ENCODE data around the gene PATJ. TPM values are rescaled to one million over a fixed set of nuclear protein-coding genes. Genes with fewer than 3 reads are reported as not detected.

The PATJ gene
- total RNA-seq, 2 donors from 2014 or later: 68.8 to 95.2 TPM

GRCh38 chr1:62093261-62093660 lies 351.0 kb downstream of the PATJ start:
- ATAC-seq: peak; percentile 52
- intact Hi-C loops (cut with DNase I, micrococcal nuclease): no loop called here
- no peak for DNase-seq

GRCh38 chr1:62097464-62097863 lies 355.2 kb downstream of the PATJ start:
- intact Hi-C loops (cut with DNase I, micrococcal nuclease): no loop called here
- ATAC-seq (no peak), DNase-seq (no peak)

GRCh38 chr1:62100442-62100841 lies 358.2 kb downstream of the PATJ start:
- DNase-seq (no peak), ATAC-seq (no peak)
- intact Hi-C loops (cut with DNase I, micrococcal nuclease): no loop called here

GRCh38 chr1:62103846-62104245 lies 361.6 kb downstream of the PATJ start:
- intact Hi-C loops (cut with DNase I, micrococcal nuclease): no loop called here
- ATAC-seq (no peak), DNase-seq (no peak)

- intact Hi-C loops (cut with DNase I, micrococcal nuclease): no loop called here
- ATAC-seq: no peak
- DNase-seq: no peak
Measured at GRCh38 chr1:62107923-62108322, 365.6 kb downstream of the PATJ start.

- DNase-seq: no peak
- intact Hi-C loops (cut with DNase I, micrococcal nuclease): no loop called here
Measured at GRCh38 chr1:62109124-62109523, 366.8 kb downstream of the PATJ start.

GRCh38 chr1:62110198-62110817 lies 368.0 kb downstream of the PATJ start:
- intact Hi-C loops (cut with DNase I, micrococcal nuclease): no loop called here
- no peak for DNase-seq
- ATAC-seq: no peak

More at GRCh38 chr1:62109124-62109523, 366.8 kb downstream of the PATJ start:
- ATAC-seq: no peak

- peak; percentile 29 for ATAC-seq
- no peak for DNase-seq
- intact Hi-C loops (cut with DNase I, micrococcal nuclease): no loop called here
Measured at GRCh38 chr1:62111084-62111483, 368.8 kb downstream of the PATJ start.

- ATAC-seq: no peak
- intact Hi-C loops (cut with DNase I, micrococcal nuclease): no loop called here
- no peak for DNase-seq
Measured at GRCh38 chr1:62113507-62113906, 371.2 kb downstream of the PATJ start.

GRCh38 chr1:62117018-62117750 lies 374.9 kb downstream of the PATJ start:
- ATAC-seq (no peak), DNase-seq (no peak)
- intact Hi-C loops (cut with DNase I, micrococcal nuclease): no loop called here

- intact Hi-C loops (cut with DNase I, micrococcal nuclease): no loop called here
- ATAC-seq (peak; percentile 84), DNase-seq (no peak)
Measured at GRCh38 chr1:62126579-62127290, 384.5 kb downstream of the PATJ start.

- no peak for ATAC-seq
- DNase-seq: no peak
- intact Hi-C loops (cut with DNase I, micrococcal nuclease): no loop called here
Measured at GRCh38 chr1:62128745-62129144, 386.5 kb downstream of the PATJ start.

GRCh38 chr1:62131093-62131725 lies 388.9 kb downstream of the PATJ start:
- peak; percentile 74 for ATAC-seq
- intact Hi-C loops (cut with DNase I, micrococcal nuclease): no loop called here
- peak in 1 of 2 donors; percentile 26 for DNase-seq

- ATAC-seq (no peak), DNase-seq (no peak)
- intact Hi-C loops (cut with DNase I, micrococcal nuclease): no loop called here
Measured at GRCh38 chr1:62138029-62138428, 395.7 kb downstream of the PATJ start.

GRCh38 chr1:62139410-62139809 lies 397.1 kb downstream of the PATJ start:
- ATAC-seq (no peak), DNase-seq (no peak)
- intact Hi-C loops (cut with DNase I, micrococcal nuclease): no loop called here

- no peak for ATAC-seq
- DNase-seq: no peak
- intact Hi-C loops (cut with DNase I, micrococcal nuclease): no loop called here
Measured at GRCh38 chr1:62140666-62141065, 398.4 kb downstream of the PATJ start.

- ATAC-seq: no peak
- intact Hi-C loops (cut with DNase I, micrococcal nuclease): no loop called here
- DNase-seq: no peak
Measured at GRCh38 chr1:62142496-62142895, 400.2 kb downstream of the PATJ start.

- ATAC-seq: peak; percentile 47
Measured at GRCh38 chr1:62144238-62144831, 402.1 kb downstream of the PATJ start.

GRCh38 chr1:62159940-62160348 lies 417.7 kb downstream of the PATJ start:
- ATAC-seq: no peak
- DNase-seq: no peak
- intact Hi-C loops (cut with DNase I, micrococcal nuclease): no loop called here

More at GRCh38 chr1:62144238-62144831, 402.1 kb downstream of the PATJ start:
- intact Hi-C loops (cut with DNase I, micrococcal nuclease): no loop called here
- peak in 1 of 2 donors; percentile 12 for DNase-seq

Data from left colon (tissue), 2 donors.